CD14-positive monocyte (primary cell): ENCODE measurements around the gene NUP50. TPM values are rescaled to one million over a fixed set of nuclear protein-coding genes. Genes with fewer than 3 reads are reported as not detected.

ENCODE experiments used
- DNase-seq, 3 donors: peaks; one replicate each; pipeline ENCODE4 v3.0.0-alpha.2; 2011 to 2022
- H2AFZ ChIP-seq: 2 replicates; pipeline ENCODE4 v1.6.0; 2012; ENCODE audit warnings: mild to moderate bottlenecking, low read depth, low read length, inconsistent platforms; ENCODE audit not compliant: insufficient read depth, poor library complexity, severe bottlenecking
- H3K27ac ChIP-seq, 2 donors: 1 replicate in 1 of 2; 2 replicates in 1 of 2; pipeline ENCODE4 v1.5.1; 2012 to 2013; ENCODE audit warnings: low read length in 2 of 2, control low read depth in 1 of 2, inconsistent platforms in 1 of 2, low read depth in 1 of 2, mild to moderate bottlenecking in 1 of 2
- H3K27me3 ChIP-seq, 2 donors: one replicate each; pipeline versions ENCODE4 v1.6.0 to v1.6.1; 2011 to 2013; ENCODE audit warnings: low read length in 2 of 2; ENCODE audit not compliant: control insufficient read depth in 2 of 2, insufficient read depth in 2 of 2
- H3K36me3 ChIP-seq, 2 donors: replicated peaks in 1 of 2; 1 replicate in 1 of 2; 2 replicates in 1 of 2; pipeline versions ENCODE4 v1.5.1 to v1.6.1; 2012 to 2013; ENCODE audit warnings: low read length in 2 of 2, control low read depth in 1 of 2, inconsistent platforms in 1 of 2, mild to moderate bottlenecking in 1 of 2; ENCODE audit not compliant: insufficient read depth in 2 of 2, control insufficient read depth in 1 of 2
- H3K4me1 ChIP-seq, 2 donors: 1 replicate in 1 of 2; 2 replicates in 1 of 2; pipeline versions ENCODE4 v1.5.1 to v1.6.1; 2012 to 2013; ENCODE audit warnings: low read length in 2 of 2, control low read depth in 1 of 2, inconsistent platforms in 1 of 2, mild to moderate bottlenecking in 1 of 2, moderate library complexity in 1 of 2; ENCODE audit not compliant: insufficient read depth in 2 of 2, control insufficient read depth in 1 of 2
- H3K4me2 ChIP-seq: replicated peaks from 2 replicates; pipeline ENCODE3; 2012; ENCODE audit warnings: low read length, moderate library complexity, mild to moderate bottlenecking; ENCODE audit not compliant: poor library complexity, severe bottlenecking; ENCODE audit errors: extremely low read depth
- H3K4me3 ChIP-seq, 3 experiments: fragments of 200-600 bp in 1 of 3; sonication (generic) in 1 of 3; replicated peaks in 1 of 3; 1 replicate in 2 of 3; 2 replicates in 1 of 3; pipeline ENCODE4 v1.5.1; 2011 to 2013; ENCODE audit warnings: low read length in 3 of 3, mild to moderate bottlenecking in 3 of 3, control low read depth in 2 of 3, low read depth in 2 of 3, inconsistent platforms in 1 of 3, moderate library complexity in 1 of 3
- H3K79me2 ChIP-seq: 2 replicates; pipeline ENCODE4 v1.6.0; 2012; ENCODE audit warnings: mild to moderate bottlenecking, control low read depth, inconsistent platforms, low read length, moderate library complexity; ENCODE audit not compliant: insufficient read depth
- H3K9ac ChIP-seq: 2 replicates; pipeline ENCODE4 v1.6.0; 2017; ENCODE audit warnings: low read length, mild to moderate bottlenecking; ENCODE audit not compliant: insufficient read depth, poor library complexity, severe bottlenecking
- H3K9me3 ChIP-seq, 2 donors: replicated peaks in 1 of 2; 1 replicate in 1 of 2; 2 replicates in 1 of 2; pipeline versions ENCODE4 v1.5.1 to v1.6.1; 2012 to 2013; ENCODE audit warnings: low read length in 2 of 2, control low read depth in 1 of 2; ENCODE audit not compliant: control insufficient read depth in 1 of 2, insufficient read depth in 1 of 2
- H4K20me1 ChIP-seq: 2 replicates; pipeline ENCODE4 v1.6.0; 2012; ENCODE audit warnings: mild to moderate bottlenecking, low read length, control low read depth, moderate library complexity; ENCODE audit not compliant: insufficient read depth
- H3K27ac Mint-ChIP-seq, 7 donors: one replicate each; pipeline ENCODE4 v1.8.0; 2020; ENCODE audit warnings: mild to moderate bottlenecking in 7 of 7, mixed read lengths in 7 of 7, moderate library complexity in 6 of 7, inconsistent platforms in 2 of 7
- H3K27me3 Mint-ChIP-seq, 3 donors: one replicate each; pipeline ENCODE4 v1.8.0; 2021 to 2022; ENCODE audit warnings: low read depth in 3 of 3, mild to moderate bottlenecking in 3 of 3, mixed read lengths in 3 of 3, moderate library complexity in 3 of 3, inconsistent platforms in 1 of 3
- H3K36me3 Mint-ChIP-seq, 2 donors: one replicate each; pipeline ENCODE4 v1.8.0; 2020; ENCODE audit warnings: mixed read lengths in 2 of 2, inconsistent platforms in 1 of 2, mild to moderate bottlenecking in 1 of 2
- H3K4me1 Mint-ChIP-seq: one replicate; pipeline ENCODE4 v1.8.0; 2020; ENCODE audit warnings: mild to moderate bottlenecking, mixed read lengths
- H3K4me3 Mint-ChIP-seq, 2 donors: one replicate each; pipeline ENCODE4 v1.8.0; 2020; ENCODE audit warnings: mild to moderate bottlenecking in 2 of 2, mixed read lengths in 2 of 2, moderate library complexity in 1 of 2
- H3K9me3 Mint-ChIP-seq, 7 donors: one replicate each; pipeline ENCODE4 v1.8.0; 2020 to 2022; ENCODE audit warnings: mixed read lengths in 7 of 7, mild to moderate bottlenecking in 6 of 7, moderate library complexity in 6 of 7, inconsistent platforms in 2 of 7
- CTCF ChIP-seq: fragments of 200-600 bp; IDR thresholded peaks from one replicate; pipeline ENCODE4 v1.8.0; 2022; ENCODE audit warnings: antibody characterized with exemption, mild to moderate bottlenecking
- WGBS: methylation state at CpG from one replicate; pipeline ENCODE4 v1.1.5; 2013; ENCODE audit warnings: missing lambda C conversion rate; ENCODE audit not compliant: insufficient coverage; 5-methylcytosine and 5-hydroxymethylcytosine counted together
- intact Hi-C, 2 donors: fragments of 100-400 bp; cut with micrococcal nuclease; formaldehyde crosslinking; loops; one replicate each; pipeline versions ENCODE4 v1.15.0 to v1.15.1; 2023
- polyA plus RNA-seq, 3 donors: library from polyadenylated mRNA; depleted of rRNA in 1 of 3; unstranded in 2 of 3; stranded (reverse) in 1 of 3; fragments of 300-500 nt in 2 of 3; fragments of >200 nt in 1 of 3; fragmentation: Illumina TruSeq in 2 of 3; gene quantifications; 1 replicate in 2 of 3; 2 replicates in 1 of 3; pipeline ENCODE4 v1.2.3, GENCODE V29; 2012 to 2021

The NUP50 gene
- polyA plus RNA-seq, 3 donors = 23.4 to 28.4 (median 26.9) TPM

- H3K4me1 ChIP-seq = peaks cover 51 to 68% of the 10 kb centered on the region in 2 donors
- H3K4me3 Mint-ChIP-seq = peak overlapping the region; percentile 56 to 74
These were observed 3.2 kb downstream of the NUP50 start for GRCh38 chr22:45166932-45167331.

More at GRCh38 chr22:45166932-45167331, 3.2 kb downstream of the NUP50 start:
- peaks cover 42 to 55% of the 10 kb centered on the region in 2 donors for H3K36me3 Mint-ChIP-seq
- H3K27ac Mint-ChIP-seq = peak overlapping the region; percentile 85 to 98 (median 95)
- intact Hi-C loops = loop anchor here in 1 of 2 donors (2.0 to 10.0 kb wide), 3 partner anchors 60 to 878 kb away; no protein-coding TSS in a partner anchor
- H3K4me1 Mint-ChIP-seq = peaks cover 52% of the 10 kb centered on the region
- H3K27ac ChIP-seq = peak overlapping the region; percentile 25 to 96
- H4K20me1 ChIP-seq = peaks cover 42% of the 10 kb centered on the region
- no peaks in the 10 kb centered on the region for H3K9me3 ChIP-seq
- no peaks in the 10 kb centered on the region for H3K27me3 ChIP-seq
- H2AFZ ChIP-seq = no peak overlapping the region
- peak; percentile 44 to 78 (median 65) for DNase-seq
- no peaks in the 10 kb centered on the region for H3K9me3 Mint-ChIP-seq
- no peak for TF ChIP-seq CTCF
- no peak overlapping the region for H3K9ac ChIP-seq
- peak overlapping the region in 1 of 3 experiments; percentile 98 for H3K4me3 ChIP-seq
- peaks cover 99% of the 10 kb centered on the region for H3K79me2 ChIP-seq
- H3K4me2 ChIP-seq = peak overlapping the region; percentile 98
- peaks cover 0 to 2% (median 0%) of the 10 kb centered on the region in 3 donors for H3K27me3 Mint-ChIP-seq
- peaks cover 38 to 40% of the 10 kb centered on the region in 2 donors for H3K36me3 ChIP-seq
- WGBS = 40% methylated on average over 3 of the region's 5 CpGs
